HCT116 (cell line): ENCODE data around the gene AP3B1. TPM values are rescaled to one million over a fixed set of nuclear protein-coding genes. Genes with fewer than 3 reads are reported as not detected.

ENCODE experiments used
- ATAC-seq: fragments of 200-7000 bp; cut with Tn5 transposase; 2 replicates; pipeline ENCODE4 v1.9.1; 2020; ENCODE audit warnings: mild to moderate bottlenecking, moderate library complexity
- BruUV-seq: library from RNA; stranded (reverse); fragments of 400-500 nt; replicated peaks from 2 replicates; lab custom pipeline; 2021; lab: Mats Ljungman, UMichigan
- CTCF ChIA-PET: fragments of 300-600 bp; sonication (Branson Sonifier 250); formaldehyde crosslinking; loops from one replicate; lab custom pipeline; 2021; ENCODE audit warnings: antibody characterized with exemption; lab: Charles Lee
- POLR2A ChIA-PET: fragments of 300-600, 350-600 bp; sonication (Branson Sonifier 250); formaldehyde crosslinking; loops from one replicate; lab custom pipeline; 2021; ENCODE audit warnings: antibody characterized with exemption; lab: Charles Lee
- RAD21 ChIA-PET, 2 experiments: fragments of 300-600 bp; sonication (Branson Sonifier 250); formaldehyde crosslinking; loops; one replicate each; lab custom pipeline; 2023; ENCODE audit warnings: low total read pairs in 2 of 2; ENCODE audit not compliant: uncharacterized antibody in 2 of 2, unreplicated experiment in 2 of 2, low non-redundant PET in 1 of 2; lab: Charles Lee
- DNase-seq: peaks from one replicate; pipeline ENCODE4 v3.0.0-alpha.2; 2010; ENCODE audit warnings: low read depth, low spot score
- H2AFZ ChIP-seq: fragments of 200-600 bp; shearing (Covaris generic), sonication (generic); 2 replicates; pipeline ENCODE4 v1.6.1; 2017; ENCODE audit warnings: low read depth, mixed run types, mixed read lengths, antibody characterized with exemption, low read length; ENCODE audit not compliant: poor library complexity, severe bottlenecking
- H3K27ac ChIP-seq: 2 replicates; pipeline ENCODE4 v1.5.1; 2012; ENCODE audit warnings: low read depth, low read length
- H3K27me3 ChIP-seq: fragments of 200-600 bp; sonication (generic); 2 replicates; pipeline ENCODE4 v1.6.1; 2016; ENCODE audit warnings: mixed run types, low read length, mixed read lengths; ENCODE audit not compliant: insufficient read depth
- H3K36me3 ChIP-seq, 2 experiments: fragments of 200-500 bp in 1 of 2; fragments of 200-600 bp in 1 of 2; sonication (Bioruptor generic) in 1 of 2; sonication (generic) in 1 of 2; 2 replicates each; pipeline versions ENCODE4 v1.5.1 to v1.6.1; 2014 to 2016; ENCODE audit warnings: low read length in 2 of 2, inconsistent platforms in 1 of 2, mixed read lengths in 1 of 2, mixed run types in 1 of 2; ENCODE audit not compliant: insufficient read depth in 2 of 2, control insufficient read depth in 1 of 2
- H3K4me1 ChIP-seq, 2 experiments: fragments of 200-600 bp in 1 of 2; sonication (generic) in 1 of 2; 2 replicates each; pipeline versions ENCODE4 v1.5.1 to v1.6.1; 2012 to 2017; ENCODE audit warnings: low read length in 2 of 2, inconsistent platforms in 1 of 2, mild to moderate bottlenecking in 1 of 2, mixed read lengths in 1 of 2, mixed run types in 1 of 2, moderate library complexity in 1 of 2; ENCODE audit not compliant: insufficient read depth in 2 of 2, control insufficient read depth in 1 of 2
- H3K4me2 ChIP-seq: fragments of 200-600 bp; sonication (generic); 2 replicates; pipeline ENCODE4 v1.6.1; 2017; ENCODE audit warnings: mixed run types, low read length, mixed read lengths
- H3K4me3 ChIP-seq, 2 experiments: fragments of 200-600 bp in 1 of 2; sonication (generic) in 1 of 2; replicated peaks in 1 of 2; 2 replicates each; pipeline ENCODE4 v1.5.1; 2011 to 2016; ENCODE audit warnings: low read length in 2 of 2, control low read depth in 1 of 2, low read depth in 1 of 2, mild to moderate bottlenecking in 1 of 2, mixed read lengths in 1 of 2, mixed run types in 1 of 2
- H3K79me2 ChIP-seq: fragments of 200-600 bp; sonication (generic); 2 replicates; pipeline ENCODE4 v1.6.1; 2017; ENCODE audit warnings: mild to moderate bottlenecking, mixed run types, low read length, moderate library complexity, mixed read lengths; ENCODE audit not compliant: insufficient read depth
- H3K9ac ChIP-seq: fragments of 200-600 bp; sonication (generic); 2 replicates; pipeline ENCODE4 v1.6.1; 2016; ENCODE audit warnings: low read length, mixed read lengths
- H3K9me2 ChIP-seq: fragments of 200-600 bp; sonication (generic), shearing (Covaris generic); 2 replicates; pipeline ENCODE4 v1.6.1; 2017; ENCODE audit warnings: mixed run types, mild to moderate bottlenecking, moderate library complexity; ENCODE audit not compliant: insufficient read depth
- H3K9me3 ChIP-seq, 2 experiments: fragments of 200-500 bp in 1 of 2; fragments of 200-600 bp in 1 of 2; sonication (Bioruptor generic) in 1 of 2; sonication (generic) in 1 of 2; 2 replicates each; pipeline ENCODE4 v1.6.1; 2014 to 2017; ENCODE audit warnings: low read length in 2 of 2, mixed read lengths in 2 of 2, inconsistent platforms in 1 of 2, low read depth in 1 of 2, mild to moderate bottlenecking in 1 of 2, mixed run types in 1 of 2, moderate library complexity in 1 of 2; ENCODE audit not compliant: control insufficient read depth in 1 of 2, insufficient read depth in 1 of 2
- H4K20me1 ChIP-seq: fragments of 200-600 bp; sonication (generic), shearing (Covaris generic); 2 replicates; pipeline ENCODE4 v1.6.1; 2017; ENCODE audit warnings: mixed run types, mild to moderate bottlenecking, moderate library complexity; ENCODE audit not compliant: insufficient read depth
- CTCF ChIP-seq, 3 experiments: fragments of 200-600 bp in 1 of 3; sonication (generic) in 1 of 3; IDR thresholded peaks in 2 of 3; conservative IDR thresholded peaks in 1 of 3; 2 replicates each; pipeline ENCODE4 v1.5.1; 2012 to 2017; ENCODE audit warnings: low read depth in 2 of 3, low read length in 2 of 3, antibody characterized with exemption in 1 of 3, borderline replicate concordance in 1 of 3, control low read depth in 1 of 3, mild to moderate bottlenecking in 1 of 3, mixed read lengths in 1 of 3, mixed run types in 1 of 3, moderate library complexity in 1 of 3; ENCODE audit not compliant: insufficient read depth in 1 of 3
- MAX ChIP-seq: IDR thresholded peaks from 2 replicates; pipeline ENCODE4 v1.6.1; 2012
- POLR2AphosphoS5 ChIP-seq: IDR thresholded peaks from 2 replicates; pipeline ENCODE4 v1.6.1; 2011; ENCODE audit warnings: mild to moderate bottlenecking, low read depth, low read length, moderate library complexity
- SRF ChIP-seq: IDR thresholded peaks from 2 replicates; pipeline ENCODE4 v1.6.1; 2012; ENCODE audit warnings: low read depth
- ZBTB33 ChIP-seq: IDR thresholded peaks from 2 replicates; pipeline ENCODE4 v1.6.1; 2011; ENCODE audit warnings: mild to moderate bottlenecking, low read length, moderate library complexity; ENCODE audit not compliant: insufficient replicate concordance; ENCODE audit errors: extremely low read depth
- intact Hi-C: fragments of 100-400 bp; cut with micrococcal nuclease; formaldehyde crosslinking; loops from 2 replicates; pipeline ENCODE4 v1.10.0; 2022
- total RNA-seq: library from RNA; stranded (reverse); gene quantifications from one replicate; pipeline ENCODE4 v1.2.1, GENCODE V29; 2021; ENCODE audit not compliant: unreplicated experiment

The AP3B1 gene
- total RNA-seq, 1 experiment from 2014 or later = 54.5 TPM

GRCh38 chr5:78295035-78295961, 800 bp upstream of the AP3B1 start:
- DNase-seq = peak; percentile 41
- Histone ChIP-seq H4K20me1 (no peaks in the 10 kb centered on the region), H3K4me1 (peaks cover 2 to 8% of the 10 kb centered on the region in 2 experiments; a peak in 2 of 4 replicates), H3K9me2 (no peaks in the 10 kb centered on the region), H3K79me2 (peaks cover 41% of the 10 kb centered on the region), H3K9me3 (no peaks in the 10 kb centered on the region), H3K9ac (peak overlapping the region; percentile 89), H3K36me3 (no peaks in the 10 kb centered on the region), H3K4me3 (peak overlapping the region; percentile 80 to 94), H2AFZ (peak overlapping the region; percentile 89), H3K4me2 (peak overlapping the region; percentile 85), H3K27me3 (no peaks in the 10 kb centered on the region), H3K27ac (peak overlapping the region; percentile 73)
- no peak for TF ChIP-seq SRF
- TF ChIP-seq MAX = no peak
- TF ChIP-seq ZBTB33 = no peak
- TF ChIP-seq CTCF (IDR thresholded peaks at IDR 0.05 in 2 of 3, conservative IDR thresholded peaks at IDR 0.05 in 1 of 3; ENCODE audit: borderline replicate concordance in 1 of 3, insufficient read depth in 1 of 3, low read depth in 2 of 3, low read length in 2 of 3) = peak in 2 of 3 experiments; percentile 46 to 53; a peak in 4 of 6 replicates
- TF ChIP-seq POLR2AphosphoS5 = no peak
- POLR2A ChIA-PET = interaction anchor here (0.7 to 1.5 kb wide), 3 partner anchors 8 to 65 kb away, joined by 3 to 11 read pairs (median 3); partner anchors contain the start of gene SCAMP1
- RAD21 ChIA-PET = no interaction called here
- intact Hi-C loops = no loop called here
- peak; percentile 66 for ATAC-seq
- TSS peak; percentile 93 for BruUV-seq
- CTCF ChIA-PET = interaction anchor here (0.6 to 1.6 kb wide), 2 partner anchors 65 to 289 kb away, joined by 3 to 7 read pairs; partner anchors contain the start of gene SCAMP1
